HG03039 (cell line): ENCODE results near the gene DLGAP1.
"Not testable (repeated sequence)": the region's sequence is repeated elsewhere in the genome, so short reads cannot be mapped to it uniquely, and the experiment has no call there.

ENCODE experiments used
- ATAC-seq: cut with Tn5 transposase; IDR thresholded peaks from one replicate; pipeline ENCODE4 v1.9.1; 2021; ENCODE audit warnings: mild to moderate bottlenecking, moderate library complexity; ENCODE audit not compliant: unreplicated experiment

The DLGAP1 gene

DNA sequence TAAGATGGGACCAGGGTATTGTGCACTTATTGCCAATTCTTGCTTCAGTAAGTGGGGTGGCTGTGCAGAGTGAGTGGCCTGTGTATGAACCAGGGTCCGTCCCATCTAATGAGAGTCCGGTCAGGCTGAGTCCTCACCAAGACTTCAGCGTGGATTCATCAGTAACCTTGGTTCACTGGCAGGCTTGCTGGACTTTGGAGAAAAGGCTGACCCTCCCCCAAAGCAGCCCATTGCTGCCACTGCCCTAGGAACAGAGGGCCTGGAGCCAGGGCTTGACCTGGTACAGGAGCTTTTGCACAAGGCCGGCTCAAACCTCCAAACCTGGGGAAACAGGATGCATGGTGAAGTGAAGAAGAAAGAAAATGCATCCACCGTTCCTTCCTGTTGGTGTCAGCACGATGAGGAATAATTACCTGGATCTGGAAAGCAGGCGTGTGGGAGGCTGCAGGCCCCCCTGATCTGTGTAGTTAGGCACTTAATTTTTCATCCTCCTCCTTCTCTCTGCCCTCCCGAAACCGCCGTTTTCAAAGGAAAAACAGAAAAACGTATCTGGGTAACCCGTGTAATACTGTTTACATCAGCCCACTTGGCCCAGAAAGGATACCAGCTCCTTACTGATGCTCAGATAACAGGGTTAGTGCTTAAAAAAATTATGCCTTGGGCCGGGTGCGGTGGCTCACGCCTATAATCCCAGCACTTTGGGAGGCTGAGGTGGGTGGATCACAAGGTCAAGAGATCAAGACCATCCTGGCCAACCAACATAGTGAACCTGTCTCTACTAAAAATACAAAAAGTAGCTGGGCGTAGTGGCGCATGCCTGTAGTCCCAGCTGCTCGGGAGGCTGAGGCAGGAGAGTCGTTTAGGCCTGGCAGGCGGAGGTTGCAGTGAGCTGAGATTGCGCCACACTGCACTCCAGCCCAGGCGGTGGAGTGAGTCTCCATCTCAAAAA is 857.4 kb downstream of the DLGAP1 start:
- no peak for ATAC-seq

GRCh38 chr18:3596637-3597384 is 858.3 kb downstream of the DLGAP1 start:
- peak; percentile 30 for ATAC-seq

GRCh38 chr18:3596324-3596636 is 858.8 kb downstream of the DLGAP1 start:
- no peak for ATAC-seq

- peak; percentile 55 for ATAC-seq
Observed at GRCh38 chr18:3595369-3596273, 859.5 kb downstream of the DLGAP1 start.

DNA sequence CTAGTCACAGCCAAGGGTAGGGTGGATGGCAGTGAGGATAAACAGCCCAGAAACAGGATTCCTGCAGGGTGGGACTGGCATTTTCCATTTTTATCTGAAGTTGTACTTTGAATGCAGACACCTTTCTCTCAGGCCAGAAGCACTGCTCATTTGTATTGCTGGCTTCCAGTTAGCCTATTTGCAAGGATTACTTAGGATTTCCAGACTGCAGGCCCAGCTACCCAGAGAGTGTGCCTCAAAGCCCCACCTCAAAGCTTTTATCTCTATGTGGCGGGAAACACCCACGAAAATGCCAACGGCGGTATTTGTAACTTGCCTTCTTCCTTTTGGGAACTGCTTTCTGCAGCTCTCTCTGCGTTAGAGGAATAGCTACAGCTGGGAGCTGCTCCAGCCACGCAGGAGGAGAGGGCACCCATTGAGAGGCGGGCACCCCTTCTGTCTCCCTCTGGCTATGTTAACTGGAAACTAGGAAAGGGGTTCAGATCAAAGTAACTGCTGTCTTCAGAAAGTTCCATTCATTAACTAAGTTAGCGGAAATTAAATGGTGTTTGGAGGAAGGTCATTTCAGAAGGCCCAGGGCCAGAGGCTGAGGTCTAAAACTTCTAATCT is 860.2 kb downstream of the DLGAP1 start:
- no peak for ATAC-seq

GRCh38 chr18:3593904-3594759 is 861.0 kb downstream of the DLGAP1 start:
- peak; percentile 60 for ATAC-seq

DNA sequence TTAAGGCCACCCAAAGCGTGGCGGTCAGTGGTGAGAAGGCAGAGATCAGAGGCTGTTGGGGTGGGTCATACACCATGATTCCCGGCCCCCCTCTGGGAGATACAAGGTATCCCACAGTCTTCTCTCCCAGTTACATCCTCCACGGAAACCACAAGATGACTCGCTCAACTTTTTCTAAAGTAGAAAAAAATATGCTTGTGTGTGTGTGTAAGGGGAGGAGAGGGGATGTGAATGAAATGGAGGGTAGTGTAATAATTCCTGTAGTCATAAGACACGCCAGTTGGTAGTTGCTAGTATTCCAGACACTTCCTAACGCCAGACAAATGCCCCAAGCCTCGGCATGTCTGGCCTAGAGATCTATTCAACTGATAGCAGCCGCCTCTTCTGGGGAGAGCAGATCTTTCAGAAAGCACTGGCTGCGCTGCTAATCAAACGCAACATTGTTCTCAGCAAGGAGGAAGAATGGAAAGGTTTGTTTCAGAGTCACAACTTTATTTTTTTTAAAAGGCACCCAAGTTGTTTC is 861.7 kb downstream of the DLGAP1 start:
- ATAC-seq = peak; percentile 2

- ATAC-seq = no peak
Observed at GRCh38 chr18:3592864-3593263, 862.2 kb downstream of the DLGAP1 start.

- no peak for ATAC-seq
Observed at GRCh38 chr18:3590096-3590630, 864.9 kb downstream of the DLGAP1 start.

- ATAC-seq = no peak
Observed at GRCh38 chr18:3585656-3586509, 869.2 kb downstream of the DLGAP1 start.

DNA sequence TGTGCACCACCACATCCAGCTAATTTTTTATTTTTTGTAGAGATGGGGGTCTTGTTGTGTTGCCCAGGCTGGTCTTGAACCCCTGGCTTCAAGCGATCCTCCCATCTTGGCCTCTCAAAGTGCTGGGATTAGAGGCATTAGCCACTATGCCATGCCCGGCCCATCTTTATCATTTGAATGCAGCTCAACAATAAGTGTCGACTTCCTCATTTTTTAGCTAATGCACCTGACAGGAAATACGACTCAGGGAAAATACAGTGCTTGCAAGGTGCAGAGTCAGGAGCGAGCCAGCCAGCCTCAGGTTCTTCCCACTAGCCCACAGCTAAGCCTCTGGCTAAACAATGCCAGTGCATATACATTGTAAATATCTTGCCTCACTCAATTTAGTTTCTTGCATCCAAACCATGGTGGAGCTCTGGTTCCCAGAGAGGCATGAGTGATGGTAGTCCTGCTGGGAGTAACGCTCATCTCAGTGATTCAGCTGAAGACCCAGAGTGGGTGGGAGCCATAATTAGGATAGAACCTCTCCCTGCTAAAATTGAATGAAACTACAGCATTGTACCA is 870.1 kb downstream of the DLGAP1 start:
- no peak for ATAC-seq

GRCh38 chr18:3584266-3584861 is 870.7 kb downstream of the DLGAP1 start:
- no peak for ATAC-seq

- no peak for ATAC-seq
Observed at GRCh38 chr18:3583873-3584247, 871.2 kb downstream of the DLGAP1 start.

- not testable (repeated sequence) for ATAC-seq
Observed at GRCh38 chr18:3583106-3583872, 871.8 kb downstream of the DLGAP1 start.

DNA sequence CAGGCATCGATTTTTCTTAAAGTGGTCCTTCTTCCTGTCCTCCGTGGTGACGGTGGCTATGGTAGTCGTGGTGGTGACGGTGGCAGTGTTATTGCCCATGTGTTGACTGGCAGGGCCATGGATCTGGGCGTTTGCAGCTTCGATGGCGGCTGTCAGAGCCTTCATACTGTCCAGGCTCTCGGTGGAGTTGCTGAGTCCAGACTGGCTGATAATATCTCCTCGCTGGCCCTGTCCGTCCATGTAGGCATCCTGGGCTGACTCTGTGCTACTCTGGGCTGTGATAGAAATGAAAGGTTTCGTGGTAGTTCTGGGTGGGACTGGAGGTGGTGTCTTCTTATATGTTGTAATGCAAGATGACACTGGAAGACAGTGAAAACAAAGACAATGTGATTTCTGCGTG is 873.2 kb downstream of the DLGAP1 start:
- ATAC-seq = no peak

GRCh38 chr18:3580523-3581025 is 874.5 kb downstream of the DLGAP1 start:
- not testable (repeated sequence) for ATAC-seq

- no peak for ATAC-seq
Observed at GRCh38 chr18:3579701-3580100, 875.4 kb downstream of the DLGAP1 start.
